ENCODE measurements around the gene PLK5.
"Not testable (repeated sequence)": the region's sequence is repeated elsewhere in the genome, so short reads cannot be mapped to it uniquely, and the experiment has no call there.

Gene PLK5

GRCh38 chr19:1526979-1527649, 3.2 kb downstream of the PLK5 start:
- DNase-seq, result no peak

- DNase-seq, result no peak
Observed at GRCh38 chr19:1527650-1528309, 3.9 kb downstream of the PLK5 start.

GRCh38 chr19:1528596-1529429, 4.9 kb downstream of the PLK5 start:
- no peak for DNase-seq

GRCh38 chr19:1529430-1529816, 5.5 kb downstream of the PLK5 start:
- no peak for DNase-seq

GRCh38 chr19:1530856-1531255, 7.0 kb downstream of the PLK5 start:
- not testable (repeated sequence) for DNase-seq

- DNase-seq, result no peak
Observed at GRCh38 chr19:1531587-1531986, 7.7 kb downstream of the PLK5 start.

- no peak for DNase-seq
Observed at GRCh38 chr19:1532003-1532402, 8.1 kb downstream of the PLK5 start.

GRCh38 chr19:1533510-1534150, 9.8 kb downstream of the PLK5 start:
- DNase-seq, result no peak

GRCh38 chr19:1534972-1535371, 11.1 kb downstream of the PLK5 start:
- DNase-seq, result no peak

- DNase-seq, result not testable (repeated sequence)
Observed at GRCh38 chr19:1535699-1536098, 11.8 kb downstream of the PLK5 start.

- no peak for DNase-seq
Observed at GRCh38 chr19:1538978-1539377, 15.1 kb downstream of the PLK5 start.

GRCh38 chr19:1539749-1540148, 15.9 kb downstream of the PLK5 start:
- DNase-seq, result not testable (repeated sequence)

GRCh38 chr19:1540365-1540925, 16.6 kb downstream of the PLK5 start:
- DNase-seq, result no peak

GRCh38 chr19:1549332-1549945, 25.6 kb downstream of the PLK5 start:
- no peak for DNase-seq

GRCh38 chr19:1551068-1552040, 27.5 kb downstream of the PLK5 start:
- DNase-seq, result no peak

GRCh38 chr19:1553415-1553814, 29.5 kb downstream of the PLK5 start:
- no peak for DNase-seq

- no peak for DNase-seq
Observed at GRCh38 chr19:1554968-1555367, 31.1 kb downstream of the PLK5 start.

- no peak for DNase-seq
Observed at GRCh38 chr19:1555487-1556389, 31.9 kb downstream of the PLK5 start.

- no peak for DNase-seq
Observed at GRCh38 chr19:1556390-1557070, 32.7 kb downstream of the PLK5 start.

GRCh38 chr19:1558552-1558951, 34.7 kb downstream of the PLK5 start:
- no peak for DNase-seq
